Karpas-422 (cell line): ENCODE measurements around the gene FMN1. TPM values are rescaled to one million over a fixed set of nuclear protein-coding genes. Genes with fewer than 3 reads are reported as not detected.

Experiments
- DNase-seq: peaks from one replicate; pipeline ENCODE4 v3.0.0-alpha.2; 2015
- H2AFZ ChIP-seq: fragments of 200-600 bp; sonication (generic); 2 replicates; pipeline ENCODE4 v1.6.1; 2014; ENCODE audit warnings: antibody characterized with exemption, low read length, mixed read lengths
- H3K27ac ChIP-seq: fragments of 200-600 bp; sonication (generic); 2 replicates; pipeline ENCODE4 v1.5.1; 2014; ENCODE audit warnings: mild to moderate bottlenecking, low read length, moderate library complexity
- H3K27me3 ChIP-seq: fragments of 200-600 bp; sonication (generic); 2 replicates; pipeline ENCODE4 v1.6.1; 2014; ENCODE audit warnings: low read length, mixed read lengths
- H3K36me3 ChIP-seq: fragments of 200-600 bp; sonication (generic); 2 replicates; pipeline ENCODE4 v1.6.1; 2014; ENCODE audit warnings: low read length, mixed read lengths; ENCODE audit not compliant: insufficient read depth
- H3K4me1 ChIP-seq: fragments of 200-600 bp; sonication (generic); 2 replicates; pipeline ENCODE4 v1.6.1; 2014; ENCODE audit warnings: mild to moderate bottlenecking, low read length, mixed read lengths
- H3K4me2 ChIP-seq: fragments of 200-600 bp; sonication (generic); 2 replicates; pipeline ENCODE4 v1.6.1; 2014; ENCODE audit warnings: low read length, low read depth, mild to moderate bottlenecking; ENCODE audit not compliant: poor library complexity, severe bottlenecking
- H3K4me3 ChIP-seq: fragments of 200-600 bp; sonication (generic); 2 replicates; pipeline ENCODE4 v1.5.1; 2014; ENCODE audit warnings: mild to moderate bottlenecking, antibody characterized with exemption, low read length, mixed read lengths
- H3K79me2 ChIP-seq: fragments of 200-600 bp; sonication (generic); 2 replicates; pipeline ENCODE4 v1.6.1; 2014; ENCODE audit warnings: mild to moderate bottlenecking, low read length, mixed read lengths
- H3K9ac ChIP-seq: fragments of 200-600 bp; sonication (generic); 2 replicates; pipeline ENCODE4 v1.6.0; 2014; ENCODE audit warnings: low read length
- H3K9me2 ChIP-seq: fragments of 200-600 bp; sonication (generic), shearing (Covaris generic); replicated peaks from 2 replicates; pipeline ENCODE4 v1.6.0; 2014; ENCODE audit warnings: mild to moderate bottlenecking, low read length, moderate library complexity; ENCODE audit not compliant: insufficient read depth
- H3K9me3 ChIP-seq: fragments of 300-700, 200-600 bp; sonication (generic); 2 replicates; pipeline ENCODE4 v1.6.1; 2014; ENCODE audit warnings: low read length, mixed read lengths
- H4K20me1 ChIP-seq: fragments of 200-600 bp; sonication (generic); 2 replicates; pipeline ENCODE4 v1.6.1; 2014; ENCODE audit warnings: mild to moderate bottlenecking, antibody characterized with exemption, low read length, low read depth; ENCODE audit not compliant: insufficient read depth
- total RNA-seq: library from RNA; depleted of rRNA; stranded (reverse); fragments of >200 nt; shearing (Covaris generic); gene quantifications from 2 replicates; pipeline ENCODE4 v1.2.3, GENCODE V29; 2014; ENCODE audit warnings: low replicate concordance

FMN1 gene
- total RNA-seq, 1 experiment from 2014 or later = 1.1 TPM

DNA sequence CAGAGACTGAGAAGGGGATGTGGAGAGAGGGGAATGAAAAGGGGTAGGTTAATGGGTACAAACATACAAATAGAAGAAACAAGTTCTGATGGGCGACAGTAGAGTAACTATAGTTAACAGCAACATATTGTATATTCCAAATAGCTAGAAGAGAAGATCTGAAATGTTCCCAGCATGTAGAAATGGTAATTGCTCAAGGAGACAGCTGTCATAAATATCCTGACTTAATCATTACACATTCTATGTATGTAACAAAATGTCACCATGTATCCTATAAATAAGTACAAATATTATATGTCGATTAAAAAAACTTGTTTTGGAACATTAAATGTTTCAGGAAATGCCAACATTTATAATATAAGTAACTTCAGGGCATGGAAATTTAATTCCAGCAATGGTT lies 23.3 kb downstream of the FMN1 start:
- Histone ChIP-seq H3K4me3 (no peak overlapping the region), H3K79me2 (no peaks in the 10 kb centered on the region), H2AFZ (no peak overlapping the region), H3K36me3 (no peaks in the 10 kb centered on the region), H3K4me2 (no peak overlapping the region), H3K9me3 (no peaks in the 10 kb centered on the region), H3K27ac (no peak overlapping the region), H3K9me2 (no peaks in the 10 kb centered on the region), H3K4me1 (peaks cover 5% of the 10 kb centered on the region; the same call in 1 of the 2 replicates), H3K27me3 (no peaks in the 10 kb centered on the region), H3K9ac (no peak overlapping the region), H4K20me1 (no peaks in the 10 kb centered on the region)
- DNase-seq = no peak

DNA sequence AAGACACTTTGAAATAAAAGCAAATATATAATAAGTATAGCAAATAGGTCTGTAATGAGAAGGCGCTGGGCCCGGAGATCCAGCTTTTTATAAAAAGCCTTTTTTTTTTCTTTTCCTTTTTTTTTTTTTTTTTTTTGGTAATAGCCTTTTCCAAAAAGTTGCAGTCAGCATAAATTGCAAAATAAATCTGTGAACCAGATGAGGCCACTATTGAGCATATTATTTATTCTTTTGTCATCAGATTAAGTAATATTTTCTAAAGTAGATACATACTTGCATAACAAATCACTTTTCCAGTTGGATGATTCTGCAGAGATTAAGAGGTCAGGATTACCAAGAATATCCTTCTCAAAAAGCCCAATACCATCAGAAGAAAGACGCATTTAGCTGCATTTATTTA lies 24.9 kb downstream of the FMN1 start:
- H3K9ac ChIP-seq = no peak overlapping the region
- no peak overlapping the region for H2AFZ ChIP-seq
- H3K36me3 ChIP-seq = no peaks in the 10 kb centered on the region
- H3K9me3 ChIP-seq = no peaks in the 10 kb centered on the region
- H3K9me2 ChIP-seq = no peaks in the 10 kb centered on the region
- peaks cover 5% of the 10 kb centered on the region; the same call in 1 of the 2 replicates for H3K4me1 ChIP-seq
- DNase-seq = no peak
- no peak overlapping the region for H3K4me3 ChIP-seq
- no peaks in the 10 kb centered on the region for H4K20me1 ChIP-seq
- H3K4me2 ChIP-seq = no peak overlapping the region
- H3K27ac ChIP-seq = no peak overlapping the region
- H3K27me3 ChIP-seq = no peaks in the 10 kb centered on the region
- H3K79me2 ChIP-seq = no peaks in the 10 kb centered on the region

DNA sequence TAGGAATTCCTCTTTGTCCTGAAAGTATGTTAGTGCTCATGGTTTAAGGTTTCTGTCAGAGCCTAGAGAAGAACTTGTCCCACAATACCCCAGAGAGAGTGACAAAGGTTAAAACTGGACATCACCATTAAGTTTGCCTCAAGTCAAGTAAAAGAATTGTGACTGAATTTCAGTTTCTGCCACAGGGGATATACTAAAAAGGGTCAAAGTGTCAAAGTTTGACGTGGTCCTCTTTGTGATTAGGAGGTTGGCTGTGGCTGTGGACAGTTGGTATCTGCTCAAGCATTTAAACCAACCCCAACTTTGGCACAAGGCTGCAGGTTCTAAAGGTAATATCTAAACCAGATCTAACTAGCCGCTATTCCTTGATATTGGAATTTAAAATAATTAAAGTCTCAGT lies 26.1 kb downstream of the FMN1 start:
- Histone ChIP-seq H3K9me3 (no peaks in the 10 kb centered on the region), H3K9me2 (no peaks in the 10 kb centered on the region), H3K36me3 (no peaks in the 10 kb centered on the region), H3K9ac (no peak overlapping the region), H3K27me3 (no peaks in the 10 kb centered on the region), H3K4me3 (no peak overlapping the region), H3K27ac (no peak overlapping the region), H2AFZ (no peak overlapping the region), H3K4me2 (no peak overlapping the region), H3K79me2 (no peaks in the 10 kb centered on the region), H4K20me1 (no peaks in the 10 kb centered on the region), H3K4me1 (peaks cover 5% of the 10 kb centered on the region; the same call in 1 of the 2 replicates)
- no peak for DNase-seq

DNA sequence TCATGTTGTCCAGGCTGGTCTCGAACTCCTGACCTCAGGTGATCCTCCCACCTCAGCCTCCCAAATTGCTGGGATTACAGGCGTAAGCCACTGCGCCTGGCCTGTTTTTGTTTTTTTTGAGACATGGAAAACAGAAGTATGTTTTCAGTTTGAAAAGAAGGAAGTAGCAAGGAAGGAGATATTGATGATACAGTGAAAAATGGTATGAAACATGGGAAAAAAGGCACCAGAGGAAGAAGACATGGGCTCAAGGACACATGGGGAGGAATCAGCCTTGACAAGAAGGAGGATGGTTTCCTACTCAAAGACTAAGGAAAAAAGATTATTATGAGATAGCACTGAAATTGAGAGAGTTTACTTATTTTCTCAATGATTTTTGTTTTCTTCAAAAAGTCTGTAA lies 30.7 kb downstream of the FMN1 start:
- Histone ChIP-seq H3K4me2 (no peak overlapping the region), H3K27me3 (no peaks in the 10 kb centered on the region), H3K79me2 (no peaks in the 10 kb centered on the region)

DNA sequence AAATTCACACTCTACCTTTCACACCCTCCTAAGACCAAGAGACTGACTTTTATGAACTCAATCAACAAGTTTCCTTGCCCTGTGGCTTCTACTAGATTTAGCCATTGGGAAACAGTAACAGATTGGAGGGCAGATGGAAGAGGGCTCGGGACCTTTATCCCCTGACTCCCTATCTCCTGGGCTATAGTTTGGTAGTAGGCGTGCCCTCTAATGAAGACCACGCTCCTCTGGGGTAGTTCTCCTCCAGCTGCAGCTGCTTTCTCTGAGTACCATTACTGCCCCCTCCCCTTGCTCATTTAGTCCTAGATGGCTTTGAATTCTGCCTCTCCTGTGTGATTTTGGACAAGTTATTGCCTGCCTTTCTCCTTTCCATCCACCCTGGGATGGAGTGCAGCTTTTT lies 33.3 kb downstream of the FMN1 start:
- Histone ChIP-seq H3K27ac (no peak overlapping the region), H3K4me3 (no peak overlapping the region), H3K4me2 (no peak overlapping the region), H3K36me3 (no peaks in the 10 kb centered on the region), H3K9ac (no peak overlapping the region), H3K27me3 (no peaks in the 10 kb centered on the region), H2AFZ (no peak overlapping the region), H4K20me1 (no peaks in the 10 kb centered on the region), H3K9me2 (no peaks in the 10 kb centered on the region), H3K4me1 (no peaks in the 10 kb centered on the region), H3K79me2 (no peaks in the 10 kb centered on the region), H3K9me3 (no peaks in the 10 kb centered on the region)
- DNase-seq = no peak

More for the DNA sequence above, 30.7 kb downstream of the FMN1 start:
- no peak overlapping the region for H3K4me3 ChIP-seq
- H3K36me3 ChIP-seq = no peaks in the 10 kb centered on the region
- no peaks in the 10 kb centered on the region for H3K9me2 ChIP-seq
- no peak overlapping the region for H2AFZ ChIP-seq
- no peak for DNase-seq
- H4K20me1 ChIP-seq = no peaks in the 10 kb centered on the region
- no peak overlapping the region for H3K27ac ChIP-seq
- no peaks in the 10 kb centered on the region for H3K9me3 ChIP-seq
- no peak overlapping the region for H3K9ac ChIP-seq
- H3K4me1 ChIP-seq = no peaks in the 10 kb centered on the region

DNA sequence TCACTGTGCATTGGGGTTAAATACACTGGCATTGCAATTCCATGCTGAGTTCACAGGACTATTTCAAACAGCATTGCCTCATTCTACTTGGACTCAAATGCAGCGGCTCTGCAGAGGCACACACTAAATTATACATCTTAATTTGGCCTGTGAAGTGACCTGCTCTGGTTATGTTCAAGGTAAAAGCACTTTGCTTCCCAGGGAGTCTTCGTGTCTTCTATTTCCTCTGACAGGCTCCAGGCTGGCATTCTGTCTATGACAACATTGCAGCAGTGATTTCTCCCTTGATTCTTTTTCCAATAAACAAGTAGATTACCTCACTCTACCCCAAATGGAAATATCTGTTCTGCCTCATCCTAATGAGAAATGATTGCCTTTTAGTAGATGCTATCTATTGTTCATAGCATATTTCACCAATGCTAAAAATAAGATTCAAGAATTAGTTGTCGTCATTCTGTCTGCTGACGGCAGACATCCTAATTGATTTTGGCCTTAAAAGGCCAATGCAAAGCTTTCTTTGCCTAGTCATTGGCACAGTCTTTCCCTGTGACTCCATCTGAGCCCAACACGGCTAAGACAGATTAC lies 33.8 kb downstream of the FMN1 start:
- no peak overlapping the region for H3K4me3 ChIP-seq
- H2AFZ ChIP-seq = no peak overlapping the region
- no peaks in the 10 kb centered on the region for H3K79me2 ChIP-seq
- H3K9me2 ChIP-seq = no peaks in the 10 kb centered on the region
- no peaks in the 10 kb centered on the region for H3K9me3 ChIP-seq
- no peaks in the 10 kb centered on the region for H4K20me1 ChIP-seq
- no peak overlapping the region for H3K9ac ChIP-seq
- no peaks in the 10 kb centered on the region for H3K36me3 ChIP-seq
- no peak overlapping the region for H3K27ac ChIP-seq
- no peaks in the 10 kb centered on the region for H3K4me1 ChIP-seq
- H3K4me2 ChIP-seq = no peak overlapping the region
- no peaks in the 10 kb centered on the region for H3K27me3 ChIP-seq
- DNase-seq = no peak

DNA sequence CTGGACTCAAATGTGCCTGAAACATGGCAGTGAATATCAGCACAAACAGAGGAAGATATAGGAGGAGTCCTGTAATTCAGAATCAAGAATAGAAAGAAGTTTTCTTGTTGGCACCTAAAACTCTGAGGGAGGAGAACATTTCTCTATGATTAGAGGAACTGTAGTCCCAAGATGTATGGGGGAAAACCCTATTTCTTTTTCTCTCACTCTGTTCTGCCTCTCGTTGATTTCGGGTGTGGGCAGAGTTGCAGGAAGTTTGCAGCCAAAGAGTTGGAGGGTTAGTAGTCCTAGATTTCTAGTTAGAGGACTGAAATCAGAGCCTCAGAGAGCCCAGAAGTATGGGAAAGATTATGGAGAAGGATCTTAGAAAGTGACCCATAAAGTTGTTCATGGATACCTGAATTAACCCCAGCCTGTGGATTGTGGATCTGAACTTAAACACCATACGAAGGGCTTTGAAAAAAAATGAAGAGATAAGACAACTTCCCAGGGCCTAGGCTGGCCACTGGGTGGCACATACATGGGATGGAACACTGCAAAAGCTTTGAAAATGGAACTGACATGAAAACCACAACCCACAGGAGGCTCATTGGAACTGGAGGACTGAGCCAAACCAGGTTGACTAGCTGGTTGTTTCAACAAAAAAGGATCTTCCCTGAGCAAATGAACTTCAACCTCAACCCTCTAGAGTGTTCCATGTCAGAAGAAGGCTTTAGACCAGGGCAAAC lies 34.6 kb downstream of the FMN1 start:
- Histone ChIP-seq H2AFZ (no peak overlapping the region), H3K4me2 (no peak overlapping the region), H3K79me2 (no peaks in the 10 kb centered on the region), H3K9ac (no peak overlapping the region), H3K4me1 (no peaks in the 10 kb centered on the region), H3K36me3 (no peaks in the 10 kb centered on the region), H3K27ac (no peak overlapping the region), H4K20me1 (no peaks in the 10 kb centered on the region), H3K9me3 (no peaks in the 10 kb centered on the region), H3K27me3 (no peaks in the 10 kb centered on the region), H3K4me3 (no peak overlapping the region), H3K9me2 (no peaks in the 10 kb centered on the region)
- DNase-seq = no peak

DNA sequence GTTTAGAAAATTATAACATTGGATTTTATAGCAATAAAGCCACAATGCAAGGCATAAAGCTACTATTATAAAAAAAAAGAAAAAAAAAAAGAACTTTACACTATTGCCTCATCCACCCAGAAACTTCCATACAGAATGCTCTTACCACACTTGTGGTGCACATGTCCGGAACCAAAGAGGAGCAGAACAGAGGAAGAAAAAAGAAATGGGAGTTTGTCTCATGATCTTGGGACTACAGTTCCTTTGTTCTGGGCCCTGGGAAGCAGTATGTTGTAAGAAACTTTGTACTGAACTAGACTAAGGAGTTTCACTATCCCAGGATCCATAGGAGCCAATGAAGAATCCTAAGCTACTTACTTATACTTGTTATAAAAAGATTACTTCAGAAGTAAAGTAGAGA lies 36.1 kb downstream of the FMN1 start:
- H3K9me3 ChIP-seq = no peaks in the 10 kb centered on the region
- H3K4me1 ChIP-seq = no peaks in the 10 kb centered on the region
- no peak overlapping the region for H3K4me3 ChIP-seq
- DNase-seq = no peak
- no peaks in the 10 kb centered on the region for H3K9me2 ChIP-seq
- no peaks in the 10 kb centered on the region for H3K79me2 ChIP-seq
- H3K36me3 ChIP-seq = no peaks in the 10 kb centered on the region
- H3K27ac ChIP-seq = no peak overlapping the region
- H3K4me2 ChIP-seq = no peak overlapping the region
- H3K9ac ChIP-seq = no peak overlapping the region
- H2AFZ ChIP-seq = no peak overlapping the region
- no peaks in the 10 kb centered on the region for H4K20me1 ChIP-seq
- H3K27me3 ChIP-seq = no peaks in the 10 kb centered on the region
